HG03520 (cell line): Measurements from ENCODE around the gene TRIM65.
A peak's percentile ranks its signal among the peaks of the same experiment; 100 is the strongest.
"Not testable (repeated sequence)": the region's sequence is repeated elsewhere in the genome, so short reads cannot be mapped to it uniquely, and the experiment has no call there.

ENCODE experiments used
- ATAC-seq: cut with Tn5 transposase; IDR thresholded peaks from one replicate; pipeline ENCODE4 v1.9.1; 2021; ENCODE audit warnings: mild to moderate bottlenecking, moderate library complexity; ENCODE audit not compliant: unreplicated experiment

TRIM65 gene

GRCh38 chr17:75897160-75898019, 639 bp upstream of the TRIM65 start:
- peak; percentile 20 for ATAC-seq

- ATAC-seq, result no peak
Observed at GRCh38 chr17:75895370-75896155, 1.2 kb downstream of the TRIM65 start.

- no peak for ATAC-seq
Observed at GRCh38 chr17:75894049-75894733, 2.6 kb downstream of the TRIM65 start.

GRCh38 chr17:75893305-75894048, 3.3 kb downstream of the TRIM65 start:
- no peak for ATAC-seq

- no peak for ATAC-seq
Observed at GRCh38 chr17:75892556-75893224, 4.1 kb downstream of the TRIM65 start.

GRCh38 chr17:75891605-75892555, 4.9 kb downstream of the TRIM65 start:
- ATAC-seq, result no peak

- ATAC-seq, result no peak
Observed at GRCh38 chr17:75891022-75891604, 5.6 kb downstream of the TRIM65 start.

GRCh38 chr17:75889454-75889853, 7.3 kb downstream of the TRIM65 start:
- ATAC-seq, result no peak

- ATAC-seq, result no peak
Observed at GRCh38 chr17:75888484-75888883, 8.3 kb downstream of the TRIM65 start.

GRCh38 chr17:75885860-75886259, 10.9 kb downstream of the TRIM65 start:
- ATAC-seq, result not testable (repeated sequence)

- no peak for ATAC-seq
Observed at GRCh38 chr17:75885431-75885830, 11.3 kb downstream of the TRIM65 start.

- ATAC-seq, result no peak
Observed at GRCh38 chr17:75881678-75882454, 14.9 kb downstream of the TRIM65 start.

- ATAC-seq, result no peak
Observed at GRCh38 chr17:75880266-75880665, 16.5 kb downstream of the TRIM65 start.

- no peak for ATAC-seq
Observed at GRCh38 chr17:75878174-75878998, 18.4 kb downstream of the TRIM65 start, which contains the start of gene TRIM47. Gene TRIM47 (minus strand): TSS chr17:75878581. CDS start chr17:75878548, 33 bp downstream.

GRCh38 chr17:75877752-75878173, 19.0 kb downstream of the TRIM65 start:
- ATAC-seq, result no peak

- ATAC-seq, result no peak
Observed at GRCh38 chr17:75876938-75877751, 19.6 kb downstream of the TRIM65 start.
